ENCODE measurements around the gene SELENOI. TPM values are rescaled to one million over a fixed set of nuclear protein-coding genes. Genes with fewer than 3 reads are reported as not detected.

Gene SELENOI
- total RNA-seq, 4 donors from 2014 or later: 23.1 to 46.6 (median 32.4) TPM

DNA sequence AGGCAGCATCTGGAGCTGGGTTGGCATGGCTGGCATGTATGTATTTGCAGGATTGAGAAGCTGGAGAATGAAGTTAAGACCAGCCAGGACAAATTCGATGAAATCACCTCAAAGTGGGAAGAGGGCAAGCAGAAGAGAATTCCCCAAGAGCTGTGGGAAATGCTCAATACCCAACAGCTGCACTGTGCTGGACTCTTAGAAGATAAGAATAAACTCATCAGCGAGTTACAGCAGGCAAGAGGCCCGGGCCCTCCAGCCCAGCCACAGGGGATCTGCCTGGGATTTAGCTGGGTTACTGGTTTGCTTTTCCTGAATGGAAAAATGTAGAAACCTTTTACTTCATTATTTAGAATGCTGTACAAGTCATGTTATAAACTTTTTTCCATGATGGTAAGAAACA, 78.3 kb downstream of the SELENOI start:
- Histone ChIP-seq H3K4me3 (no peak overlapping the region), H3K27me3 (no peaks in the 10 kb centered on the region), H3K27ac (no peak overlapping the region), H3K36me3 (no peaks in the 10 kb centered on the region), H3K4me1 (no peaks in the 10 kb centered on the region), H3K9me3 (no peaks in the 10 kb centered on the region)
- intact Hi-C loops (cut with DNase I): no loop called here
- no peak for DNase-seq
- TF ChIP-seq POLR2A (IDR thresholded peaks at IDR 0.05): no peak
- TF ChIP-seq, protein P1, sequence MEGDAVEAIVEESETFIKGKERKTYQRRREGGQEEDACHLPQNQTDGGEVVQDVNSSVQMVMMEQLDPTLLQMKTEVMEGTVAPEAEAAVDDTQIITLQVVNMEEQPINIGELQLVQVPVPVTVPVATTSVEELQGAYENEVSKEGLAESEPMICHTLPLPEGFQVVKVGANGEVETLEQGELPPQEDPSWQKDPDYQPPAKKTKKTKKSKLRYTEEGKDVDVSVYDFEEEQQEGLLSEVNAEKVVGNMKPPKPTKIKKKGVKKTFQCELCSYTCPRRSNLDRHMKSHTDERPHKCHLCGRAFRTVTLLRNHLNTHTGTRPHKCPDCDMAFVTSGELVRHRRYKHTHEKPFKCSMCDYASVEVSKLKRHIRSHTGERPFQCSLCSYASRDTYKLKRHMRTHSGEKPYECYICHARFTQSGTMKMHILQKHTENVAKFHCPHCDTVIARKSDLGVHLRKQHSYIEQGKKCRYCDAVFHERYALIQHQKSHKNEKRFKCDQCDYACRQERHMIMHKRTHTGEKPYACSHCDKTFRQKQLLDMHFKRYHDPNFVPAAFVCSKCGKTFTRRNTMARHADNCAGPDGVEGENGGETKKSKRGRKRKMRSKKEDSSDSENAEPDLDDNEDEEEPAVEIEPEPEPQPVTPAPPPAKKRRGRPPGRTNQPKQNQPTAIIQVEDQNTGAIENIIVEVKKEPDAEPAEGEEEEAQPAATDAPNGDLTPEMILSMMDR (IDR thresholded peaks at IDR 0.05): no peak
- 65 to 66% methylated on average over 3 of the region's 3 CpGs for whole genome bisulfite sequencing, 2 donors

DNA sequence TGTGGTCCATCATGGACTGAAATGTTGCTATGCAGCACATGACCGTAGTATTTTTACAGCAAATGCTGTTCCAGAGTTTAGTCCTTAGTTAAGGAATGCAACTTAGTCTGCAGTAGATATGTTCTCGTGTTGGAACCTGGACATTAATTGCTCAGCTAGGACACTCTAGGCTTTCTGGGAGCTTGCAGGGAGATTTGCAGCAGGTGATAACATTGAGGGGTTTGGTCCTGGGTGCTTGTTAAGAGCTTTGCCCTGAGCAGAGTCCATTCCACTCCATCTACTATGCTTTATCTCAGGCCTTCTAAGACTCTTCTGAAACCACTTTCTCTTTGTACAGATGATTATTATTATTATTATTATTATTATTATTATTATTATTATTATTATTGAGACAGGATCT, 82.9 kb downstream of the SELENOI start:
- Histone ChIP-seq H3K4me1 (no peaks in the 10 kb centered on the region), H3K27me3 (peaks cover 0 to 3% (median 0%) of the 10 kb centered on the region in 4 donors), H3K9me3 (no peaks in the 10 kb centered on the region), H3K36me3 (no peaks in the 10 kb centered on the region), H3K4me3 (no peak overlapping the region), H3K27ac (no peak overlapping the region)
- DNase-seq: no peak
- TF ChIP-seq, protein P1 (IDR thresholded peaks at IDR 0.05): no peak
- no peak for TF ChIP-seq POLR2A (IDR thresholded peaks at IDR 0.05)
- intact Hi-C loops (cut with DNase I): no loop called here
- 93 to 94% methylated on average over 2 of the region's 2 CpGs for WGBS, 2 donors

DNA sequence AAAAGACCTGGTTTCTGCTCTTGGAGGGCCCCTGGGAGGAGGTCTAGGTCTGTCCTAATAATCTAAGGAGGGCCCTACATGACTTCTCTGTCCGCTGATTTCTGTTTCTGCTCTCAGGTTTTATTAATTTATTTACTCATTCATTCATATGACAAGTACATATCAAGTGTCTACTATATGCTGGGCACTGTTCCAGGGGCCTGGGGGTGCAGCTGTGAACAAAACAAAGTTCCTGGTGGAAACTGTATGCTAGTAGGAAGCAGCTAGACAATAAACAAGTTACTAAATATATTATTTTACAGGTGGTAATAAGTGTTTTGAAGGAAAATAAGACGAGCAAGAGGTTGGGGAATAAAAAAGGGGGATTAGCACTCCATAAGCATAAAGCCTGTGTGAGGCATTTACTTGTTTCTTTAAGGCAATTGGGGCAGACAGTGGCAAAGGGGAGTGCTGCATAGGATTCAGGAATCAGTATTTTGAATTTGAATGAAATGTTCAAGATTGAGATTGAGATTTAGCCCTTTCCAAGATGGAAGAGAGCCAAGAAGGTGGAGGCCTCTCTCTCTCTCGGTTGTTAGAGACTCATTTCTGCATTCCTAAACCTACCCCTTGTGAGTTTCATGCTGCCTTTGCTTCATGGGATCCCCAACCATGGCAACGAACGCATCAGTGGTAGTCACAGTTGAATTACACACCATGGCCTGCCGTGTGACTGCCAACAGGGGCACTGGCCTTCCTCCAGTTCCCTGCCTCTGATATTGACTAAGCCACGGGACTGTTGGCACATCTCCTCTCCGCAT, 84.0 kb downstream of the SELENOI start:
- no peaks in the 10 kb centered on the region for H3K4me1 ChIP-seq
- no peak overlapping the region for H3K27ac ChIP-seq
- no peak overlapping the region for H3K4me3 ChIP-seq
- no peaks in the 10 kb centered on the region for H3K36me3 ChIP-seq
- no peaks in the 10 kb centered on the region for H3K9me3 ChIP-seq
- intact Hi-C loops (cut with DNase I): no loop called here
- no peak for TF ChIP-seq POLR2A (IDR thresholded peaks at IDR 0.05)
- TF ChIP-seq, protein P1 (IDR thresholded peaks at IDR 0.05): no peak
- DNase-seq: no peak
- WGBS, 2 donors: 64 to 68% methylated on average over 7 to 8 of the region's 8 CpGs
- peaks cover 0 to 3% (median 0%) of the 10 kb centered on the region in 4 donors for H3K27me3 ChIP-seq

DNA sequence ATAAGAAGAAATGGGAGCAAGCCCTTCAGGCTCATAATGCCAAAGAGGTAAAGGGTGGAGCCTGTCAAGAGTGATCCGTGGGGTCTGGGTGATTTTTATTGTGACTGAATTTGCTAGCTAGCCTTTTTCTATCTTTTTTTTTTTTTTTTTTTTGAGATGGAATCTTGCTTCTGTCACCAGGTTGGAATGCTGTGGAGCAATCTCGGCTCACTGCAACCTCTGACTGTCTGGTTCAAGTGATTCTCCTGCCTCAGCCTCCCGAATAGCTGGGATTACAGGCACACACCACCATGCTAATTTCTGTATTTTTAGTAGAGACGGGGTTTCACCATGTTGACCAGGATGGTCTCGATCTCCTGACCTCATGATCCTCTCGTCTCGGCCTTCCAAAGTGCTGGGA, 84.9 kb downstream of the SELENOI start:
- Histone ChIP-seq H3K36me3 (no peaks in the 10 kb centered on the region), H3K4me1 (no peaks in the 10 kb centered on the region), H3K27ac (no peak overlapping the region), H3K9me3 (no peaks in the 10 kb centered on the region), H3K4me3 (no peak overlapping the region), H3K27me3 (peaks cover 0 to 3% (median 0%) of the 10 kb centered on the region in 4 donors)
- intact Hi-C loops (cut with DNase I): no loop called here
- 80 to 91% methylated on average over 5 to 7 of the region's 7 CpGs for WGBS, 2 donors
- no peak for TF ChIP-seq POLR2A (IDR thresholded peaks at IDR 0.05)
- TF ChIP-seq, protein P1 (IDR thresholded peaks at IDR 0.05): no peak
- DNase-seq: no peak

DNA sequence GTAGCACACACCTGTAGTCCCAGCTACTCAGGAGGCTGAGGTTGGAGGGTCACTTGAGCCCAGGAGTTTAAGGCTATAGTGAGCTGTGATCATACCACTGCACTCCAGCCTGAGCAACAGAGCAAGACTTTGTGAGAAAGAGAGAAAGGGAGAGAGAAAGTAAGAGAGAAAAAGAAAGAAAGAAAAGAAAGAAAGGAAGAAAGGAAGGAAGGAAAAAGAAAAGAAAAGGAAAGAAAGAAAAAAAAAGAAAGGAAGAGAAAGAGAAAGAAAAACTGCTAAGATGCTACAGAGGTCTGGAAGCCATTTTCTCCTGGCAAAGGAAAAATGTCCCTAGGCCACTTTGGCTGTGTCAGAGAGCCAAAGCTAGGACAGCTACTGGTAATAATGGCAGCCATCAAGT, 86.4 kb downstream of the SELENOI start:
- Histone ChIP-seq H3K27ac (no peak overlapping the region), H3K4me1 (no peaks in the 10 kb centered on the region), H3K4me3 (no peak overlapping the region), H3K36me3 (no peaks in the 10 kb centered on the region), H3K9me3 (no peaks in the 10 kb centered on the region), H3K27me3 (peaks cover 0 to 6% (median 0%) of the 10 kb centered on the region in 4 donors)
- intact Hi-C loops (cut with DNase I): no loop called here
- TF ChIP-seq, protein P1 (IDR thresholded peaks at IDR 0.05): no peak
- TF ChIP-seq POLR2A (IDR thresholded peaks at IDR 0.05): no peak
- no peak for DNase-seq

All from esophagus squamous epithelium (tissue), 5 donors.